Measurements from ENCODE around the gene SLC29A3.

GRCh38 chr10:71357792-71358265 is 38.8 kb downstream of the SLC29A3 start:
- no peak for TF ChIP-seq FOXK2 (IDR thresholded peaks at IDR 0.05)
- no peak for TF ChIP-seq ZNF384 (IDR thresholded peaks at IDR 0.05)

Measured in HEK293T (cell line).